Endodermal cell (in vitro differentiated cells): ENCODE results near the gene PIN1. TPM values are rescaled to one million over a fixed set of nuclear protein-coding genes. Genes with fewer than 3 reads are reported as not detected.

ENCODE experiments used
- DNase-seq: peaks from one replicate; pipeline ENCODE4 v3.0.0-alpha.2; 2017
- H3K27ac ChIP-seq: 2 replicates; pipeline ENCODE4 v1.5.1; 2013; ENCODE audit warnings: mild to moderate bottlenecking, low read depth, low read length, moderate library complexity
- H3K27me3 ChIP-seq: 2 replicates; pipeline ENCODE4 v1.6.1; 2013; ENCODE audit warnings: mild to moderate bottlenecking, low read length, moderate library complexity; ENCODE audit not compliant: insufficient read depth, control insufficient read depth, poor library complexity, severe bottlenecking
- H3K36me3 ChIP-seq: 2 replicates; pipeline ENCODE4 v1.7.0; 2013; ENCODE audit warnings: mild to moderate bottlenecking, low read length, moderate library complexity; ENCODE audit not compliant: control insufficient read depth, insufficient read depth
- H3K4me1 ChIP-seq: one replicate; pipeline ENCODE4 v1.7.0; 2013; ENCODE audit warnings: low read length; ENCODE audit not compliant: control insufficient read depth, insufficient read depth
- H3K4me3 ChIP-seq: 2 replicates; pipeline ENCODE4 v1.5.1; 2013; ENCODE audit warnings: mild to moderate bottlenecking, low read length, moderate library complexity
- H3K9ac ChIP-seq: 2 replicates; pipeline ENCODE4 v1.6.1; 2013; ENCODE audit warnings: mild to moderate bottlenecking, low read length, moderate library complexity; ENCODE audit not compliant: poor library complexity, severe bottlenecking; ENCODE audit errors: extremely low read depth
- H3K9me3 ChIP-seq: 2 replicates; pipeline ENCODE4 v1.6.1; 2013; ENCODE audit warnings: mild to moderate bottlenecking, low read length, moderate library complexity; ENCODE audit not compliant: control insufficient read depth
- H3K27ac Mint-ChIP-seq: 2 replicates; pipeline ENCODE4 v1.8.0; 2020; ENCODE audit warnings: mixed read lengths
- H3K27me3 Mint-ChIP-seq: 2 replicates; pipeline ENCODE4 v1.8.0; 2021; ENCODE audit warnings: mild to moderate bottlenecking, mixed read lengths; ENCODE audit not compliant: insufficient read depth
- H3K36me3 Mint-ChIP-seq: 2 replicates; pipeline ENCODE4 v1.8.0; 2020; ENCODE audit warnings: low read depth, mixed read lengths
- H3K4me1 Mint-ChIP-seq: 2 replicates; pipeline ENCODE4 v1.8.0; 2020; ENCODE audit warnings: mixed read lengths
- H3K4me3 Mint-ChIP-seq: 2 replicates; pipeline ENCODE4 v1.8.0; 2020; ENCODE audit warnings: mild to moderate bottlenecking, moderate library complexity, mixed read lengths
- H3K9me3 Mint-ChIP-seq: 2 replicates; pipeline ENCODE4 v1.8.0; 2020; ENCODE audit warnings: mild to moderate bottlenecking, mixed read lengths
- CTCF ChIP-seq: fragments of 200-600 bp; sonication (generic); conservative IDR thresholded peaks from 2 replicates; pipeline ENCODE4 v1.5.0; 2021; ENCODE audit warnings: antibody characterized with exemption, mild to moderate bottlenecking
- WGBS, 2 experiments: methylation state at CpG; one replicate each; pipeline versions ENCODE4 v1.1.5 to v1.1.7; 2013; ENCODE audit warnings: missing lambda C conversion rate in 2 of 2, mixed read lengths in 1 of 2; ENCODE audit not compliant: insufficient coverage in 1 of 2, insufficient read length in 1 of 2; 5-methylcytosine and 5-hydroxymethylcytosine counted together
- total RNA-seq, 2 donors: library from RNA; stranded (reverse); fragmentation: NEBNext Ultra II Directional in 1 of 2; extraction: Animal tissue kit (Norgen Biotek cat#: 25700) in 1 of 2; gene quantifications; 2 replicates in 1 of 2; 3 replicates in 1 of 2; pipeline ENCODE4 v1.2.1, GENCODE V29; 2021

Gene PIN1
- total RNA-seq, 2 donors from 2014 or later = 92.4 to 101 TPM

DNA sequence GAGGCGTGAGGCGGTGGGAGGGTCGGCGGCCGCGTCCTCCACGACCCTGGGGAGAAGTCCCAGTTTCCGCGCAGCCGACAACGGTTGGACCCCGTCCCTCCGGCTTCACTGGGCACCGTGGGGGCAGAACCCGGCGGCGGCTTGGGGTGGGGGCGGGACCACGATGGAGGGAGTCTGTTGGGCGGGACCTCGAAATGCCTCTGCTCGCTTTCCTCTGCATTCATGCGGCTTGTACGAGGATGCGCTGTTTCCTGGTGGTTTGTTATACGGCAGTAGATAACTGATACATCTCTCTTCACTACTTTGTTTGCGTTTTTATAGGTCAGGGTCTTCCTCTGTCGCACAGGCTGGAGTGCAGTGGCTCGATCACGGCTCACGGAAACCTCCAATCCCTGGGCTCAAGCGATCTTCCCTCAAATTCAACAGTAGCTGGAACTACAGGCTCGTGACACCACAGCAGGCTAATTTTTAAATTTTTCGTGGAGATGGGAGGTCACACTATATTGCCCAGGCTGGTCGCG lies 42.0 kb upstream of the PIN1 start:
- Mint-ChIP-seq H3K9me3 (peaks cover 6% of the 10 kb centered on the region), H3K27me3 (peaks cover 5% of the 10 kb centered on the region), H3K4me1 (peaks cover 16% of the 10 kb centered on the region), H3K4me3 (peak overlapping the region; percentile 69), H3K36me3 (peaks cover 8% of the 10 kb centered on the region), H3K27ac (no peak overlapping the region)
- no peaks in the 10 kb centered on the region for H3K9me3 ChIP-seq
- WGBS, 2 experiments = 26 to 45% methylated on average over 20 to 36 of the region's 36 CpGs
- no peak for DNase-seq
- H3K27ac ChIP-seq = peak overlapping the region; percentile 73
- no peaks in the 10 kb centered on the region for H3K36me3 ChIP-seq
- peak overlapping the region; percentile 74 for H3K9ac ChIP-seq
- no peaks in the 10 kb centered on the region for H3K27me3 ChIP-seq
- H3K4me1 ChIP-seq = peaks cover 5% of the 10 kb centered on the region
- no peak for TF ChIP-seq CTCF
- peak overlapping the region; percentile 76 for H3K4me3 ChIP-seq

DNA sequence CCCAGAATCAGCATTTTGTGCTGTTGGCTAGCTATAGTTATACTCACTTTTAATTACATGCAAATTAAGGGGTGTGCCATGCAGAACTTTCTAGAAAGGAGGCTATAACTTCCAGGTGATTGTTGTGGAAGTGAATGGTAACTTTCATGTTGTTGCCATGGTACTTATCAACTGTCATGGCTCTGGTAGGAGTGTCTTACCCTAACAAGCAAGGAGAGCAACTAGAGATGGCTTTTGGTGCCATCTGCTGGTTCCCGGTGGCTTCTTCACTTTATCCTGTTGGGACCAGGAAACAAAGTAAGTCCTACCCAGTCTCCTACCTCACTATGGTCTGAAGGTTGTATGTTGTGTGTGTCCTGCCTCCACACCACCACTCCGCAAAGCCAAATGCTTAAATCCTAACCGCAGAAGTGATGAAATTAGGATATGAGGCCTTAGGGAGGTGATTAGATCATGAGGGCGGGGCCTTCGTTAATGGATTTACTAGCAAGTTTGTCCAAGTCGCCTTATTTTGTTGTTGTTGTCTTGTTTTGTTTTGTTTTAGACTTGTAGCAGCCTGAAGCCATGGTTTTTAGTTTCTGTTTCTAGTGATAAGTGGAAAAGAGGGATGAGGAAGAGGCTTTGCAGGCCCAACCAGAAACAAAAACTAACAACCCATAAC lies 38.9 kb upstream of the PIN1 start:
- H3K4me1 ChIP-seq = no peaks in the 10 kb centered on the region
- DNase-seq = peak; percentile 95
- no peaks in the 10 kb centered on the region for H3K9me3 ChIP-seq
- peak; percentile 91 for TF ChIP-seq CTCF
- H3K4me1 Mint-ChIP-seq = peaks cover 1% of the 10 kb centered on the region
- H3K9me3 Mint-ChIP-seq = no peaks in the 10 kb centered on the region
- peaks cover 3% of the 10 kb centered on the region for H3K36me3 Mint-ChIP-seq
- no peak overlapping the region for H3K27ac ChIP-seq
- 54 to 100% methylated on average over 2 to 6 of the region's 6 CpGs for WGBS, 2 experiments
- no peak overlapping the region for H3K9ac ChIP-seq
- no peaks in the 10 kb centered on the region for H3K36me3 ChIP-seq
- no peaks in the 10 kb centered on the region for H3K27me3 ChIP-seq
- no peak overlapping the region for H3K4me3 Mint-ChIP-seq
- H3K27ac Mint-ChIP-seq = peak overlapping the region; percentile 15
- peaks cover 5% of the 10 kb centered on the region for H3K27me3 Mint-ChIP-seq
- no peak overlapping the region for H3K4me3 ChIP-seq

DNA sequence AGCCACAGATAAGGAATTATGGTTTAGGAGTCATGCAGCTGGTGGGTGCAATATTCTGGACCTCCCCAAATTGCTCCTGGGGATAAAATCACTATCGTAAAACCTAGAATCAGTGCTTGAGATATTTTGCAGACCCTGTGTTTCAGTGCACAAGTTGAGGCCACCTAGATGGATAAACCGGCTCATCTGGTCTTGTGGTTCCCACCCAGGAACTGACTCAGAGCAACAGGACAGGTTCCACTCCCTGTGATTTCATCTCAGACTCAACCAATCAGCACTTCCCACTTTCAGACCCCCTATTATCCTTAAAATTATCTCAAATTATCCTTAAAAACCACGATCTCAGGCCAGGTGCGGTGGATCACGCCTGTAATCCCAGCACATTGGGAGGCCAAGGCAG lies 37.2 kb upstream of the PIN1 start:
- Histone ChIP-seq H3K27me3 (no peaks in the 10 kb centered on the region), H3K36me3 (peaks cover 4% of the 10 kb centered on the region), H3K4me3 (no peak overlapping the region), H3K9ac (no peak overlapping the region), H3K4me1 (no peaks in the 10 kb centered on the region), H3K9me3 (no peaks in the 10 kb centered on the region), H3K27ac (no peak overlapping the region)
- H3K36me3 Mint-ChIP-seq = peaks cover 10% of the 10 kb centered on the region
- no peaks in the 10 kb centered on the region for H3K4me1 Mint-ChIP-seq
- DNase-seq = no peak
- peaks cover 5% of the 10 kb centered on the region for H3K27me3 Mint-ChIP-seq
- WGBS, 2 experiments = 91 to 94% methylated on average over 4 to 5 of the region's 5 CpGs
- H3K4me3 Mint-ChIP-seq = no peak overlapping the region
- TF ChIP-seq CTCF = no peak
- no peak overlapping the region for H3K27ac Mint-ChIP-seq
- H3K9me3 Mint-ChIP-seq = peaks cover 3% of the 10 kb centered on the region
